NCI-H1694 (cell line): Measurements from ENCODE around the gene TAF1B.
"Not testable (repeated sequence)": the region's sequence is repeated elsewhere in the genome, so short reads cannot be mapped to it uniquely, and the experiment has no call there.

Experiments
- DNase-seq: peaks from one replicate; lab custom pipeline; 2025; lab: John Stamatoyannopoulos, UW

Gene TAF1B

DNA sequence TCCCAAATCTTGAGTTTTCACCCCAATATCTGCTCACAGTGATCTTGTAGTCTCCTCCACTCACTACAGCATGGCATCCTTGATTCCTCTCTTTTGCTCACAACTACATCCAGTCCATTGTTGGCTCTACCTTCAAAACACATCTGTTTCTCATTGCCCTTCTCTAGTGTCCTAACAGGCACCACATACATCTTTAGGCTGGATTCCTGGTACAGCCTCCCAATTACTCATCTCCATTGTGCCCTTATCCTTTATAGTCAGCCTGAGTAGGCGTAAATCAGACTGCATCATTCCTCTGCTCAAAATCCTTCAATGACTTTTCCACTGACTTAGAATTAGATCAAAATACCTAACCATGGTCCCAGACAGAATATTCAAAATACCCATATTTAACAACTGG lies 10.7 kb upstream of the TAF1B start:
- DNase-seq = no peak

DNA sequence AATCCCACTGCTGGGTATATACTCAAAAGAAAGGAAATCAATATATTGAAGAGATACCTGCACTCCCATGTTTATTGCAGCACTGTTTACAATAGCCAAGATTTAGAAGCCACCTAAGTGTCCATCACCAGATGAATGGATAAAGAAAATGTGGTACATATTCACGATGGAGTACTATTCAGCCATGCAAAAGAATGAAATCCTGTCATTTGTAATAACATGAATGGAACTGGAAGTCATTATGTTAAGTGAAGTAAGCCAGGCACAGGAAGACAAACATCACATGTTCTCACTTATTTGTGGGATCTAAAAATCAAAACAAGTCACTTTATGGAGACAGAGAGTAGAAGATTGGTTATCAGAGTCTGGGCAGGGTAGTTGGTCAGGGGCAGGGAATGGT lies 8.2 kb upstream of the TAF1B start:
- not testable (repeated sequence) for DNase-seq

DNA sequence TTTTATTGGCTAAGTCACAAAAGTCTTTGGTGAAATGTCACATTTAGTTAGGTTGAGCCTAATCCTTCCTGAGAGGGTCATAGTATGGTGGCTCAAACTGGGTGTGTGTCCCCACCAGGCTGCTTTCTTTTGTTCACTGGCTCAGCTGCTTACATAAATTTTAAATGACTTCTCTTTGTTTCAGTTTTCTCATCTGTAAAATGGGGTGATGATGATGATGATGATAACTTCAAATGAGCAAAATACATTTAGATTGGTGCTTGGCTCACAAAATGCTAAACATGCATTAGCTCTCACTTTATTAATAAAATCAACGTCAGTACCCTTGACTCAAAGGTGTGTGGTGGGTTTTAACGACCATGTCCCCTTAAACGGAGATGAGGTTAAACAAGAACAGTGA lies 7.2 kb upstream of the TAF1B start:
- no peak for DNase-seq

DNA sequence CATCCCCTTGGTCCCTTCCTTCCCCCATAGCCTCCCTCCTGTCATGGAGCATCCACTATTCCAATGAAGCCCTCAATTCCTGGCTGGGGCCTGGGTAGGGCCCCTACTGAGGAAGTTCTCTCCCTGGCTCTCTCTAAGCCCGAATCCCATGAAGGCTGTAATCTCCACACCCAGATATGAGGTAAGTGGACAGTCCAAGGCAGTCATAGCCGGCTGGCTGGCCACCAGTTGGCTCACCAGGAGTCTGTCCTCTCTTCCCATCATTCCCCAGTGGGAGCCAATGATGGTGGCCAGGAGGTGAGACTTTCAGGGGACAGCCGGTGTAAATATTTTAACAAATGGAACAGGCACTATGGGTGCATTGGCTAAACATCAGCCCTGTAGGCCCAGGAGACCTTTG lies 6.8 kb upstream of the TAF1B start:
- DNase-seq = no peak

DNA sequence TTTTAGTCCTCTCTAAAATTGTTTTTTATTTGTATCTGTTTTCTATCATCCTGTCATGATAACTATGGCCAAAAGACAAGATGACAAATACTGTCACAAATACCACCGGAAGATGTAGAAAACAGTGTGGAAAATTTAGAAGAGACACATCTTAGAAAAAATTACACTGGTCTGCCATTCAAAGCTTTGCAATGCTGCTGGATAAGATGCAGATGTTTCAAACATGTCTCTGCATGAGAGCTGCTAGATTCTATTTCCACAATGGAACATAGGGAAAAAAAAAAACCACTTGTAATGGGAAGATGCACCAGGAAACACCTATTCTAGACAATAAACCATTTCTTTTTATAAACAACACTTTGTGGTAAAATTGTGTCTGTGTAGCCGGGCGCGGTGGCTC lies 5.8 kb upstream of the TAF1B start:
- no peak for DNase-seq

DNA sequence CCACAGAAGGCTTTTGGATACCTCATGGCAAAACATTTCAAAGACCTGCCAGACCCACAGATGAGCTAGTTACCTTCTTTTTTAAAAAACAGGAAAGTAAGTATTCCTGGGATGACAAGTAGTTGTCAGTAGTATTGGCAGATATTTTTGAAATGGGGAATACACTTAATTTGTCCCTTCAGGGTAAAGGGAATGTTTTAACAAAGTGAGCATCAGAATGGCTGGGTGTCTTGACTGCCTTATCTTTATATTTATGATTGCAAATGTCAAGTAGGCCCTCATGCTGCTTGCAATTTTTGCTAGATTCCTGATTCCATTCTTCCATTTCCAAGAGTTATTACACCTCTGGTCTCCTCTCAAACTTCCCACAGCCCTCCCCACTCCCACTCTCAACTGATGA lies 4.9 kb upstream of the TAF1B start:
- DNase-seq = no peak

DNA sequence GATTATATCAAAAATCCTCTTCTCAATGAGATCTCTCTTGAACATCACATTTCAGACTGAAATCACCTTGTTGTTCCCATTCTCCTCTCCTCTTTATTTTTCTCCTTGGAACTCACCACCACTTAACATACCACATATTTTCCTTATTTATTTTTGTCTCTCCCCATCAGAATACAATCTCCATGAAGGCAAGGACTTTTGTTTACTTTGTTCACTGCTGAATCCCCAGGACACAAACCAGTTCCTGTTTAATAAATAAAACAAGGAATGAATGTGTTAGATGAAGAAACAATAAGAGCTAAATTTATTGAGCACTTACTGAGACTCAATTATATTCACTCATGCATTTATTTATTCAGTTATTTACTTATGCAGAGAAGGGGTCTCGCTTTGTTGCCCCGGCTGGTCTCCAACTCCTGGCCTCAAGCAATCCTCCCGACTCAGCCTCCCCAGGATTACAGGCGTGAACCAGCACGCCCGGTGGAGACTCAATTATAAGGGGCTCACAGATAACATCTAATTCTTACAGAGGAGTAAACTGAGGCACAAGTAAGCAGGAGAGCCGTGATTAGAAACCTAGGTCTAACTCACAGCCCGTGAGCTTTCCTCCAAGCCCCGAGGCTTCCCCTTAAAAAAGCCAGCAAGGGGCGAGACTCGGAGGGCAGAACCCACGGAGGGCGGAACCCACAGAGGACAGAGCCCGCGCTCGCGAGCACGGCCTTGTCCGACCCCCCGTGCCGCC lies 616 bp upstream of the TAF1B start:
- no peak for DNase-seq

DNA sequence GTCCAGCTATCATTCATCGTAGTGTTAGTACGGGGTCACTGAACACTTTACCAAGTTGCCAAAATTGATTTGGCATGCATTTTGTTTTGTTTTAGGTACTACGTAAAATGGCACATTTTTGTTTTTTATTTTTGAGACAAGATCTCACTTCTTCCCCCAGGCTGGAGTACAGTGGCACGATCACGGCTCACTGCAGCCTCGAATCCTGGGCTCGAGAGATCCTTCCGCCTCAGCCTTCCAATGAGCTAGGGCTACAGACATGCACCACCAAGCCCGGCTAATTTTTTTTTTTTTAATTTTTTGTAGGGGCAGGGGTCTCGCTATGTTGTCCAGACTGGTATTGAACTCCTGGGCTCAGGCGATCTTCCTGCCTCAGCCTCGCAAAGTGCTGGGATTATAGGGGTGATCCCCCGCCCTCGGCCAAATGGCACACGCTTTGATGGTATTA lies 786 bp downstream of the TAF1B start:
- peak; percentile 28 for DNase-seq

DNA sequence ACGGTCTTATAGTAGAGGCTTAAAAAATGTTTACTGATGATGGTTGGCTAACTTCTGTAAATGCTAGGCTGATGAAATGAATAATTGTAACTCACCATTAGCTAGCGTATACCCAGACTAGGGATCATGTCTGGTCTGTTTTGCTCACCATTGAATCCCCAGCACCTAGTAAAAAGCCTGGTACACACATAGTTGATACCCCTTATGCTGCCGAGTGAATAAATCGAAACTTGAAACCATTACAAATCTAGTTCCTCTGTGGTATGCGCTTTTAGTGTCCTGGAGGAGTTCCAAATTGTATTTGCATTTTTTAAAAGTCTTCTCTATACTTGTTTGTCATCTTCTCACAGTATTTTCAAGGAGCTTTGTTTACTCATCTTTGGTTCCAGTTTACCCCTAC lies 1.3 kb downstream of the TAF1B start:
- DNase-seq = no peak

DNA sequence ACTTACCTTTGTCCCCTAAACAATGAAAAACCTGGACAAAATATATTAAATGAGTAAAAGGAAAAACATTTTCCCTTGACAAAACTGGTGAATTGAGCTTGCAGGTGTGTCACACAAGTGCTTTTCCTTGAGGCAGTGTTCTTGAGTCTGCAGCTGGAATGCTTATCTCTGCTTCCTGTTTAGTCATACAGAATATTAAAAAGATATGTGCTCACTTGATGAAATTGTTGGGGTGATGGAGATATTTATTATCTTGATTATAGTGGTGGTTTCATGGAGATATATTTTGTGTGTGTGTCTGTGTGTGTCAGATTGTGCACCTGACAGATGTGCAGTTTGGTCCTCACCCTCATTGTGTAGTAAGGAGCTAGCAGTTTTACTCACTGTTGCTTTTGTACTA lies 3.3 kb downstream of the TAF1B start:
- DNase-seq = no peak

DNA sequence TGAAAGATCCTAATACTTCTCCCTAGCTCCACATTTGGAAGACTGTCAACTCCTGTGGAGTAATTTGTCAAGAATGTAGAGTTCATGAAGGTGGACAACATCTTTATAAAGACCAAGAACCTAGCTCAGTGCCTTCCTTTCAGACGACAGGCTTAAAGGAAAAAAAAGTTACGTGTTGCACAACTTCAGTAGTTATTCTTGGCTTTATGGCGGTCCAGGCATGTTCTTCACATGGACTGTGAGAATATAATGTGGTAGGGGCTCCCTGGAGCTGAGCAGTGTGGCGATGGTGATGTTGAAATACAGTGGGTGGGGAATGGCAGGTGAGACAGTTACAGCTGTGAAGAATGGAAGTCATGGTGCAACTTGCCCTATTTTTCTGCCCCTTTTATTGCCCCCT lies 3.9 kb downstream of the TAF1B start:
- no peak for DNase-seq

DNA sequence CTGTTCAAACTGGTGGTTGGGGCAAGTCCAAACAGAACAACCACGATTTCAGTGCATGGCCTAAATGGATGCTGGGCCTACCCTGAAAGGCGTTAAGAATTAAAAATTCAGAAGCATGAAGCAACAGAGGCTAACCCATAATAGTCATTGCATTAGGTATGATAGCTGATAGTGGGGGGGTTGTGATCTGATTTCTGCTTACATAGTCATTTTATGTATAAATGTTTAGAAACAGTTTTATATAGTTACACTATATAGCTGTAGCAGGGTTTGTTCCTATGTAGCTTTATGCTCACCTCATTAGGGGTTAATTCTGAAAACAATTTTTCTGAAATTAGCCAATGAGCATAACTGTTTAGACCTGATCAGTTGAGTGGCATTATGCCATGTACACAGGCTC lies 9.6 kb downstream of the TAF1B start:
- DNase-seq = no peak

DNA sequence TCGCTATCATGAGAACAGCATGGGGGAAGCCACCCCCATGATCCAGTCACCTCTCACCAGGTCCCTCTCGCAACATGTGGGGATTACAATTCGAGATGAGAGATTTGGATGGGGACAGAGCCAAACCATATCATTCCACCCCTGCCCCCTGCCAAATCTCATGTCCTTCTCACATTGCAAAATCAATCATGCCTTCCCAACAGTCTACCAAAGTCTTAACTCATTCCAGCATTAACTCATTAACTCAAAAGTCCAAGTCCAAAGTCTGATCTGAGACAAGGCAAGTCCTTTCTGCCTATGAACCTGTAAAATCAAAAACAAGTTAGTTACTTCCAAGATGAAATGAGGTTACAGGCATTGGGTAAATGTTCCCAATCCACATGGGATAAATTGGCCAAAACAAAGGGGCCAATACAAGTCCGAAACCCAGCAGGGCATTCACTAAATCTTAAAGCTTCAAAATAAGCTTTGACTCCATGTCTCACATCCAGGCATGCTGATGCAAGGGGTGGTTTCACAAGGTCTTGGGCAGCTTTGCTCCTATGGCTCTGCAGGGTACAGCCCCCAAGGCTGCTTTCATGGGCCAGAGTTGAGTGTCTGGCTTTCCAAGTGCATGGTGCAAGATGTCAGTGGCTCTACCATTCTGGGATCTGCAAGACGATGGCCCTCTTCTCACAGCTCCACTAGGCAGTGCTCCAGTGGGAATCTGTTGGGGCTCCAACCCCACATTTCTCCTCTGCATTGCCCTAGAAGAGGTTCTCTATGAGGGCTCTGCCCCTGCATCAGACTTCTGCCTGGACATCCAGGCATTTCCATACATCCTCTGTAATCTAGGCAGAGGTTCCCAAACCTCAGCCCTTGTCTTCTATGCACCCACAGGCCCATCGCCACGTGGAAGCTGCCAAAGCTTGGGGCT lies 14.8 kb downstream of the TAF1B start:
- DNase-seq = no peak

DNA sequence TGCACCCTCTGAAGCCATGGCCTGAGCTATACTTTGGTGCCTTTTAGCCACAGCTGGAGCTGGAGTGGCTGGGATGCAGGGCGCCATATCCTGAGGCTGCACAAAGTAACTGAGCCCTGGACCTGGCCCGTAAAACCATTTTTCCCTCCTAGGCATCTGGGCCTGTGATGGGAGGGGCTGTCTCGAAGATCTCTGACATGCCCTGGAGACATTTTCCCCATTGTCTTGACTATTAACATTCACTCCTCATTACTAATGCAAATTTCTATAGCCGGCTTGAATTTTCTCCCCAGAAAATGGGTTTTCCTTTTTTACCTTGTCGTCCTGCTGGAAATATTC lies 15.4 kb downstream of the TAF1B start:
- no peak for DNase-seq

DNA sequence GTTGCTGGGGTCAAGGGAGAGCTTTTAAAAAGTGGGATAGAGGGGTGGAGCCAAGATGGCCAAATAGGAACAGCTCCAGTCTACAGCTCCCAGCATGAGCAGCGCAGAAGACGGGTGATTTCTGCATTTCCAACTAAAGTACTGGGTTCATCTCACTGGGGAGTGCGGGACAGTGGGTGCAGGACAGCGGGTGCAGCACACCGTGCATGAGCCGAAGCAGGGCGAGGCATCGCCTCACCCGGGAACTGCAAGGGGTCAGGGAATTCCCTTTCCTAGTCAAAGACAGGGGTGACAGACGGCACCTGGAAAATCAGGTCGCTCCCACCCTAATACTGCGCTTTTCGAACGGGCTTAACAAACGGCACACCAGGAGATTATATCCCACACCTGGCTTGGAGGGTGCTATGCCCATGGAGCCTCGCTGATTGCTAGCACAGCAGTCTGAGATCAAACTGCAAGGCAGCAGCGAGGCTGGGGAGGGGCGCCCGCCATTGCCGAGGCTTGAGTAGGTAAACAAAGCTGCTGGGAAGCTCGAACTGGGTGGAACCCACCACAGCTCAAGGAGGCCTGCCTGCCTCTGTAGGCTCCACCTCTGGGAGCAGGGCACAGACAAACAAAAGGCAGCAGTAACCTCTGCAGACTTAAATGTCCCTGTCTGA lies 17.8 kb downstream of the TAF1B start:
- DNase-seq = not testable (repeated sequence)

DNA sequence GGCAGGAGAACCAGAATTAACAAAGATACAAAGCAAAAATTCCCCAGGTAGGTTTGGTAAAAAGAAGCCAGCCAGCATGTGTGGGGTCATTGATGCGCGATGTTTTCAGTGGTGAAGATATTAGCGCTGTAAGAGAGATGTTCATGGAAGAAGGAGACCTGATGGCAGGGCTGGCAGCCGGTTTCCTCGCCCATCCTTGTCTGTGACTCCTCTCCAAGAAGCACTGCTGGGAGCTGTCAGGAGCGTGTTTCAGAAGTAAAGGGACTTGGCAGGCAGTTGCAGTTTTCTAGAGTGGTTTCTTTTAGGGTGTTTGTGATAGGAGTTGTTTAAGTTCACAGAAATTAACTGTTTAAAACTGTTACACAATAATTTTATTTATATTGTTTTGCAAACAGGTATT lies 24.6 kb downstream of the TAF1B start:
- no peak for DNase-seq

DNA sequence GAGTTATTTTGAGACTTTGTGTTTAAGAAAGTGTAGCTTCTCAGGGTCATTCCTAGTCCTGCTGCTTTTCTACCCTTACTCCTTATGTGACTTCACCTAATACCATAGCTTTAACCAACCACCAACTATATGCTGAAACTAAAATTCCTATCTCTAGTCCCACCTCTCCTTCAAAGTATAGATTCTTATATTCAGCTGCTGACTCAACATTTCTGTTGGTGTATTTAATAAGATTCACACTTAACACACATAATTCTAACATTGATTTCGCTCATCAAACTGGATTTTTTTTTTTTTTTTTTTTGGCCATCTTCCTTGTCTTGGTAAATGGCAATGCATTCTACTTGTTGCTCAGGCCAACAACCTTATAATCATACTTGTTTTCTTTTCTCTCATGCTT lies 30.1 kb downstream of the TAF1B start:
- DNase-seq = no peak

DNA sequence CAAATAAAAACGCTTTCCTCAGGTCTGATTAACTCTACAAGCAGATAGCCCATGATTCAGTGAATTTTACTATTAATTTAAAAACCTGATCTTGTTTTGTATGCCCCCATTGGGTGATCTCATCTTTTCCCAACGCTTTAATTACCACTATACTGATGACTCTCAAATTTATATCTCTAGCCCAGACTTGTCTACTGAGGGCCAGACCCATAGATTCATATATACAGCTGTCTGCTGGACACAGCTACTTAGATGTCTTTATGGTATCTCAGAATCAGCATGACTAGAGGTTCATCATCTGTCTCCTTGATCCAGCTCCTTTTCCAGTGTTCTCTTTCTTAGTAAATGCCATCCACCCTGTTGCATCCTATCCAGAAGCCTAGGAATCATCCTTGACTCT lies 33.8 kb downstream of the TAF1B start:
- DNase-seq = no peak

DNA sequence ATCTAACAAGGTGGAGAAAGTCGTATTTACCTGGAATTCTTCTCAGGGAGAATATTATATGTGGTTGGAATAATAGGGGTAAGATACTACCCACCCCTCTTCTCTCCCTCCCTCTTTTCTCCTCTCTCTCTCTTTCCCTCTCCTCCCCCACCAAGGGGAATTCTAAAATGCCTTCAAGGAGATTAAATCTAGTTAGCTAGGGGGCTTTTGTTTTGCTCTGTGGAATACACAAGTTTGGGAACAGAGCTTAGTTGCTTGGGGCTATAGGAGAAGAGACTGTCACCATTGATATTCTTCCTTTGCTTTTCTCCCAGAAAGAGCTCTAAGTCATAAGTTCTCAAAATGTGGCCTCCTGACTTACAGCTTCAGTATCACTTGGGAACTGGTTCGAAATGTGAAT lies 34.5 kb downstream of the TAF1B start:
- no peak for DNase-seq

DNA sequence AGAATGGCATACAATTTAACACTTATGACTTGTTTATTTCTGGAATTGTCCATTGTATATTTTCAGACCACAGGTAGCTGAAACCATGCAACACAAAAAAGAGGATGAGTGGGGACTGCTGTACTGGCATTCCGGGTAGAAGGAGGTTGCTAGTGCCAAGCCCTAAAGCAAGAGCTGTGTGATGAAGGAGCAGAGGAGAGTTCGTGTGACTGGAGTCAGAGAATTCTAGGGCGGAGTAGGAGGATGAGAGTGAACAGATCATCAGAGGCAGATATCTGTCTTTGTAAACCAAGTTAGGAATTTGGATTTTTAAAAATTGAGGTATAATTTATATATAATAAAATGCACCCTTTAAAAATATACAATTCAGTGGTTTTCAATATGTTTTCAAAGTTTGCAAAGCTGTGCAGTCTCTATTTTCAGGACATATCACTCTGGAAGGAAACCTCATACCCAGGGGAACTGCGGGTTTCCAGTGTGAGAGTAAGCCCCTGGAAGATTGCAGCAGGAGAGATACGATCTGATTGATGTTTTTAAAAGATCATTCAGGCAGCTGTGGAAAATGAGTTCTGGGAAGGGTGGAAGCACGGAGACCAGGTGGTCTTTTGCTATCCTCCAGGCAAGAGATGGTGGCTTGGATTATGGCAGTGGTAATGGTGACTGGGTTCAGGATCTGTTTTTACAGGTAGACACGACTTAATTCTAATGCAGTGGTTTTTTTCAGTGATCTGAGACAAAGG lies 36.4 kb downstream of the TAF1B start:
- no peak for DNase-seq

DNA sequence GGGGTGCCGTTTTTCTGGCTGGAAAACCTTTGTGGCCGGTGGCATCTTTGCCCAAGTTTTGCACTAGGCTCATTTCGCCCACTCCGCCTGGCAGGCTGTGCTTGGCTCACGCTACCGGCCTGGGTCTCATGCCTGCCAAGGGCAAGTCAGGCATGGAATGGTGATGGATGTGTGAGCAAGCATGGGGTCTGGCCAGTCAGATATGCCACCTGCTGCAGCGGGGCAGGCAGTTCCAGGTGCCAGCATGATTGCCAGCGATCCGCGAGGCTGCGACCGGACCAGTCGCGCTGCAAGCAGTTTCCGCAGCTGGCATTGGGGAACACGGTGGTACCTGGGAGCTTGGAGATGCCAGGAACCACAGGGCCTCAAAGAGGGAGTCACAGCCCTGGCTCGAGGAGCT lies 40.6 kb downstream of the TAF1B start:
- DNase-seq = no peak

DNA sequence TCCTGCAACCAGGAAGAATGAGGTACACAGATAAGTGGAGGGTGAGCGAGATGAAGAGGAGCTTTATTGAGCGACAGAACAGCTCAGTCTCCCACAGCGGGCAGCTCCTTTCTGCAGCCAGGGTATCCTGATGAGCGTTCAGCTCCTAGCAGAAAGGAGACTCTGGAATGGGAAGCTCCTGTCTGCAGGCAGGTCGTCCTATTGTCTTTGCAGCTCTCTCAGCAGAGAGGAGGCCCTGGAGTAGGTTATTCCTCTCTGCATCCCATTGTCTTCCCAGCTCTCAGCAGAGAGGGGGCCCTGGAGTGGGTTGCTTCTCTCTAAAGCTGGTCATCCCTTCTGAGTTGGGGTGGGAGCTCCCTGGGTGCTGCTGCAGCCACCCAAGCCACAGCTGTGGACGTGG lies 41.2 kb downstream of the TAF1B start:
- no peak for DNase-seq
